GM19324 (cell line): Measurements from ENCODE around the gene KRT10.
"Not testable (repeated sequence)": the region's sequence is repeated elsewhere in the genome, so short reads cannot be mapped to it uniquely, and the experiment has no call there.

Experiments
- ATAC-seq: cut with Tn5 transposase; IDR thresholded peaks from one replicate; pipeline ENCODE4 v1.9.1; 2021; ENCODE audit warnings: mild to moderate bottlenecking, moderate library complexity; ENCODE audit not compliant: unreplicated experiment, low FRiP score

Gene KRT10

DNA sequence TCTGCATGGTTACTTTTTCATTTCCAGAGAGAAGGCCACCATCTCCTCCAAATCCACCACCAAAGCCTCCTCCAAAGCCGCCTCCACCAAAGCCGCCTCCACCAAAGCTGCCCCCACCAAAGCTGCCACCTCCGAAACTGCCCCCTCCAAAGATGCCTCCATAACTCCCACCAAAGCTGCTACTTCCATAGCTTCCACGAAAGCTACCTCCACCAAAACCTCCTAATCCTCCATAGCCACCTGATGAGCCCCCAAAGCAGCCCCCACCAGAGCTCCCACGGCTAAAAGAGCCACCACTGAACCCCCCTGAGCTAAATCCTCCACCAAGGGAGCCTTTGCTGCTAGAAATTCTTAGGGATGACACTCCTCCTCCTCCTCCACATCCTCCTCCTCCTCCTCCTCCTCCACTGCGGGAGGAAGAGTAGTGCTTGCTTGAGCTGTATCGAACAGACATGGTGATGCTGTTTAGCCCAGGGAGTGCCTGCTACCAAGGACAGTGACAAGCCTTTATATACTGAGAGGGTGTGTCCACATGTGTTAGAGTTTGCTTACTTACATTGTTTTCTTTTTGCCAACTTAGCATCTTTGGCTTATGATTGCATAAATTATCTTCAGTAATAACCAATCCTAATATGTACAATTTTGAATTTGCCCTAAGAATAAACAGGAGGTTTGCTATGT is at the start of gene KRT10:
Gene KRT10 (minus strand): TSS at position 483 of the 681 bp plus-strand sequence. CDS start 29 bp downstream, at position 454.
- no peak for ATAC-seq

DNA sequence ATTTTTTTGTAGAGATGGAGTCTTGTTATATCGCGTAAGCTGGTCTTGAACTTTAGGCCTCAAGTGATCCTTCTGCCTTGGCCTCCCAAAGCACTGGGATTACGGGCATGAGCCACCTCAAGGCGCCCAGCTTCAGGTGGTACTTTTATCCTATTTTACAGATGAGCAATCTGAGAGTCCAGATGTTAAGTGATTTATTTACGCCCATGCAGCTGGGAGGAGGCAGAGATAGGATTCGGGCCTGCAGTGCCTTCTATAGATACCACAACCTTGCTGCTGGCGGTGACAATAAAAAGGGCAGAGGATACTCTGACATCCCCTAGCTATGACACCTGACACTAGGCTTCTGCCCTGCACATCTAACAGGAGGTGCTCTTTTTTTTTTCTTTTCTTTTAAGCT is 48.9 kb upstream of the KRT10 start:
- ATAC-seq: no peak

- no peak for ATAC-seq
Observed at GRCh38 chr17:40870136-40870535, 47.7 kb upstream of the KRT10 start.

GRCh38 chr17:40866838-40867237 is 44.4 kb upstream of the KRT10 start, which contains the start of gene KRT12:
TSS of gene KRT12 (minus strand) at chr17:40867223. CDS start at chr17:40867186, 37 bp downstream.
- no peak for ATAC-seq

DNA sequence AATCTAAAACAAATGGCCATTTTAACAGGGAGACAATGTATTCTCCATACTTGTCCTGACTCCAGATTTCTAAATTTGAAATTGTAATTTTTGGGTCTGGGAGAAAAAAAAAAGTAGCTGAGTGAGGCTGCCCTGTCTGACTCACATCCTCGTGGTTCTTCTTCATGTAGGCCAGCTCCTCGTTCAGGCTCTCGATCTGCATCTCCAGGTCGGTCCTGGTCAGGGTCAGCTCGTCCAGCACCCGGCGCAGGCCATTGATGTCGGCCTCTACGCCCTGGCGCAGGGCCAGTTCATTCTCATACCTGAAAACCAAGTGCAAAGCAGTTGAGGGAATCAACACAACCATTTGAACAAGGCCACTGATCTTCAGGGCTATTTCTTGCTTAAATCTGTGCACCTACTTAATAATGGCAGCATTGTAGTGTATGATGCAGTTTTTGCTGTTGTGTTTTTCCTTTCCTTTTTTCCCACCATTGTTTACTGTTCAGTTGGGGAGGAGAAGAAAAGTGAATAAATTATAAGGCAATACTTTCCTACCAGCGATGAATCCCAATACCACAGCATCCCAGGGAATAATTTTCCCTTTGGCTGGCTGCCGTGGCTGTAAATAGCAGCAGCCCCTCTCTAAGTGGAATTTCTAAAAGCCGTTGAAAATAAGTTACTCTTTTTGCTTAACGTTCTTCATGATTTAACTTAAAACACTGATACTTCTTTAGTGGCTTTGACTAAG is 42.4 kb upstream of the KRT10 start:
- ATAC-seq: no peak

DNA sequence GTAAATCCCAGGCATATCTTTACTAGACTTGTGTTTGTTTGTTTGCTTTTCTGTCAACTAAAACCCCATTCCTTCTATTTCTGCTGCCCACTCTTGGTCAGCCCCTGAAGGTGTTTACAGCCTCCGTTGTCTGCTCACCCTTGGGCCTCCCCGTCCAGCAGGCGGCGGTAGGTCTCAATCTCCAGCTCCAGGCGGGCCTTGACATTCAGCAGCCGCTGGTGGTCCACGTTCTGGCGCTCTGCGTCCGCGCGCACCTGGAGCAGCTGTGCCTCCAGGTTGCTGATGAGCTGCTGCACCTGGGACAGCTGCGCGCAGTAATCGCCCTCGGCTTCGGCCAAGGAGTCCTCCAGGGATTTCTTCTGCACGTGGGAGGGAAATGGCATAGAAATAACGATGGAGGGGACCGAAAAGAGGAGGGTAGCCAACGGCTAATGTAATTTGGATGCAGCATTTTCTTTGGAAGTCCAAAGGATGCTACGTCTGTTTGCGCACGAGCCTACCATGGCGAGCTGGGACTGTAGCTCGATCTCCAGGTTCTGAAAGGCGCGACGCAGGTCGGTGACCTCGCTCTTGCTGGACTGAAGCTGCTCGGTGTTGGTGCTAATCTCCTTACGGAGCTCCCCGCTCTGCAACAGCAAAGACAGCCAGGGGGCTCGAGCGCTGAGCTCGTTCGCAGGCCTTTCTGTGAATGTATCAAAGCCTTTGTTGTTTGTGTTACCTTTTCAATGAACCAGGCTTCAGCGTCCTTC is 40.7 kb upstream of the KRT10 start:
- no peak for ATAC-seq

DNA sequence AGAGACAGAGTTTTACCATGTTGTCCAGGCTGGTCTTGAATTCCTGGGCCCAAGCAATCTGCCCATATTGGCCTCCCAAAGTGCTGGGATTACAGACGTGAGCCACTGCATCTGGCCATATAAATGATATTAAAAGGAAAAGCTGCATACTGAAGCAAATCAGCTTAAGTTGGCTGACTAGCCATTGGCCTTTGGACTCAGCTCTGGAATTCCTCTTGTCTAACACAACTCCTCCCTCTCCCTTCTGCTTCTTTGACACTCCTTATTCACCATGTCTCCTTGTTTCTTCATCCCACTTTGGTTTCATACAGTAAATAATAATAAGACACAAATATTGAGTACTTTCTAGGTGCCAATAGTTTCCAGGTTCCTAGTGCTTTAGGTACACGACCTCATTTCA is 37.1 kb upstream of the KRT10 start:
- ATAC-seq: no peak

DNA sequence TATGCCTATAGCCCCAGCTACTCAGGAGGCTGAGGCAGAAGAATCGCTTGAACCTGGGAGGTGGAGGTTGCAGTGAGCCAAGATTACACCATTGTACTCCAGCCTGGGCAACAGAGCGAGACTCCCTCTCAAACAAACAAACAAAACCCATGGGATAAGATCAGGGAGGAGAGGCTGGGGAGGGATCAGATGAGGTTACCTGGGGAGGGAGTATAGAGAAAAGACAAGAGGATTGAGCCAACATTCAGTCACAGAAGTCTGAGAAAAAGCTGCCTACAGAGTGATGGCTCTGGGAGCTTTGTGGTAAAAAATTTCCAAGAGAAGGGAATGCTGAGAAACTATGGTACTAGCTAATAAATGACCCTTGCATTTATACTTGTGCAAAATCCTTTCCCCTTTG is 36.3 kb upstream of the KRT10 start:
- not testable (repeated sequence) for ATAC-seq

DNA sequence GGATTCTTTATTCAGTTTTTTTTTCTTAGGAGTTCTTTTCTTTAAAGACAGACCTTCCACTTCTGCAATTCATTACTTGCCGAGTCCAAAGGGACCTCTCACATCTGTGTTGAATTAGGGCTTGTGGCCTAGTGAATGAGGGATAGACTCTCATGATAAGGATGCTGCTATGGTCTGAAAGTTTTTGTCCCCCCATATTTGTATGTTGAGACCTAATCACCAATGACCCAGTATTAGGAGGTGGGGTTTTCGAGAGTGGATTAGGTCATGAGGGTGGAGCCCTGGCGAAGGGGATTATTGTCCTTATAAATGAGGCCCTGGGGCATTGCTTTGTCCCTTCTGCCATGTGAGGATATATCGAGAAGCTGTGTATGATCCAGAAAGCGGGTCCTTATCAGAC is 35.1 kb upstream of the KRT10 start:
- no peak for ATAC-seq

- ATAC-seq: no peak
Observed at GRCh38 chr17:40854175-40854814, 31.9 kb upstream of the KRT10 start.

DNA sequence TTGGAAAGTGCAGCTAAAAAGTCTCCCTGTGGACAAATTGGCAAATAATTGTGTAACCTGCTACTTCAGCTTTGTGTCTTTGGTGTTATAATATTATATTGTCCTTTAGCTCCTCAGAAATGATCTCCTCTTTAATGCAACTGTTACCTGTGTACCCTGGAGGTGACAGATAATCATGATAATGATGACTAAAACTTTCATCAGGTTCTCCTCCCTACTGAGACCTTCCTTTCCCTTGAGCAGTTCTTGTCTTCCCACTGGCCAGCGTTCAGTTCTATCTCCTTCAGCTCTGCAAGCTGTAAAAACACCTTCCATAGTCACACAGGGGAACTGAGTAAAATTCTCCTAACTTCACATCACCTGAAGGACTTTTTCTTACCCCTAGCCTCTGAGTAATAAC is 29.9 kb upstream of the KRT10 start:
- no peak for ATAC-seq

- no peak for ATAC-seq
Observed at GRCh38 chr17:40850293-40850972, 28.0 kb upstream of the KRT10 start.

DNA sequence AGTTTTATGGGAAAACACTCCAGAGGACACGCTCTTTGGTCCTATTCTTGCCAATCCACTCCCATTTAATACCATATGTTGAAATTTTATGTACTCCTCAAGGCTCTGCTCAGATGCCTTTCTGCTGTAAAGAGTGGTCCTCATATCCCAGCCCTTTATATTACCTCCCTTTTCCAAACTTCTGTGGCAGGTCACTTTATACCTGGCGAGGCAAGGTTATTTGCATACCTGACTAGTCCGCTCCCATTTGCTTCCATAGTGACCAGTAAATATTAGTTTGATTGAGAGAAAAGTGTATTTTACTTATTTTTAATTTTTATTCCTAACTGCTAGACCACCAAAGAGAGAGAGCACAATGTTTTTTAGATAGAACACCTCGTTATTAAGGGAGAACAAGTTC is 27.3 kb upstream of the KRT10 start:
- no peak for ATAC-seq

GRCh38 chr17:40848583-40849235 is 26.3 kb upstream of the KRT10 start:
- ATAC-seq: no peak

DNA sequence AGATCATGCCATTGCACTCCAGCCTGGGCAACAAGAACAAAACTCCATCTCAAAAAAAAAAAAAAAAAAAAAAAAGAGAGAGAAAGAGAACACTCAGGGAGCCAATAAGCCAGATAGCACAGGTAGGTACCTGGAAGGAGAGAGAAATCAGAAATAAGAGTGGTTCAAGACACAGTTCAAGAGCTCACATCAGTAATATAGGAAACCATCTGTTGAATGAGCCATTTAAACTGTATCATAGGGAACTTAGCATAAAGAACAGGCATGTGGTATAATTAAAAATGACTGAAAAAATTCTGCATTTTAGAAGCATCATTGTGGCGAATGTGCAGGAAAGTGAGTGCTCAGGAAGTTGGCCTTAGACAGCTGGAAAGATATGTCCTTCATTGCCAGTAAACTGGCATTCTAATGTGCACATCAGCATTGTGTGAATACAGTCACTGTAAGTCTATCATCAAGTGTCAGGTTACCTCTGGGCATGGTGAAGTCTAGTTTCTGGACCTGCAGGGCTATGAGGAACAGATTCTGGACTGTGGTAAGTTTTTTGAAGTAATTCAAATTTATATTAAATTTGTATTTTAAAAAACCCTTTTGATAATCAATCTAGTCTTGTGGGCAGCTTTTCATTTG is 24.2 kb upstream of the KRT10 start:
- ATAC-seq: no peak

- no peak for ATAC-seq
Observed at GRCh38 chr17:40844671-40845107, 22.3 kb upstream of the KRT10 start.

DNA sequence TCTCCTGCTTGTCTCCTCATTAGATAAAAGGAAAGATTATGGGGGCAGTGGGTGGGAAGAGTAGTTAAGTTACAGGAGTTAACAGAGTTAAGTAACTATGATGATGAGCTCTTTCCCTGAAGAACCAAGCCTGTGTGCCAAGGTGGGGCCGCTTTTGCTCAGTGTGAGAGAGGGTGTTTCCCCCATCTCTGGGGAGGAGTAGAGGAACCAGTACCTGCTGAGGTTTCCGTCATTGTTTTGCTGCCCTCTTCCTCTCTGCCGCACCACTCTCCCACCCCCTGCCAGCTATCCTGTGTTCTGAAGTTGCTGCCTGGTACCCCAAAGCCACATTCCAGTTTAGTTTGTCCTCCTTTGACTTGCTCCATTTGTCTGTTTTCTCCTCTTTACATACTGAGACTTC is 20.8 kb upstream of the KRT10 start:
- ATAC-seq: no peak

GRCh38 chr17:40841246-40841645 is 18.8 kb upstream of the KRT10 start:
- no peak for ATAC-seq

- ATAC-seq: no peak
Observed at GRCh38 chr17:40839194-40839593, 16.8 kb upstream of the KRT10 start.
